Vagina (tissue), 2 donors: ENCODE results near the gene GABBR2. TPM values are rescaled to one million over a fixed set of nuclear protein-coding genes. Genes with fewer than 3 reads are reported as not detected.

Source experiments
- DNase-seq, 2 donors: peaks; one replicate each; pipeline ENCODE4 v3.0.0-alpha.2; 2017; ENCODE audit errors: extremely low spot score in 2 of 2
- H3K27ac ChIP-seq: fragments of 200-600 bp; sonication (generic); one replicate; pipeline ENCODE4 v1.5.1; 2019
- H3K27me3 ChIP-seq: fragments of 200-600 bp; sonication (generic); one replicate; pipeline ENCODE4 v1.5.1; 2019
- H3K36me3 ChIP-seq, 2 donors: fragments of 200-600 bp; sonication (generic); one replicate each; pipeline ENCODE4 v1.5.1; 2017 to 2019
- H3K4me1 ChIP-seq: fragments of 200-600 bp; sonication (generic); one replicate; pipeline ENCODE4 v1.5.1; 2019
- H3K4me3 ChIP-seq, 2 donors: fragments of 200-600 bp; sonication (generic); 1 replicate in 1 of 2; 2 replicates in 1 of 2; pipeline ENCODE4 v1.5.1; 2016 to 2019
- H3K9me3 ChIP-seq: fragments of 200-600 bp; sonication (generic); one replicate; pipeline ENCODE4 v1.5.1; 2019
- CTCF ChIP-seq, 3 experiments: fragments of 450-650 bp in 2 of 3; fragments of 200-600 bp in 1 of 3; sonication (generic) in 1 of 3; IDR thresholded peaks; one replicate each; pipeline ENCODE4 v1.5.1; 2017 to 2019; ENCODE audit warnings: antibody characterized with exemption in 3 of 3, mild to moderate bottlenecking in 2 of 3, moderate library complexity in 2 of 3
- POLR2A ChIP-seq, 2 donors: fragments of 450-650 bp; IDR thresholded peaks; one replicate each; pipeline ENCODE4 v1.6.1; 2017; ENCODE audit warnings: antibody characterized with exemption in 2 of 2, mild to moderate bottlenecking in 2 of 2, moderate library complexity in 2 of 2
- POLR2AphosphoS5 ChIP-seq, 2 donors: sonication (generic); formaldehyde crosslinking; IDR thresholded peaks; one replicate each; pipeline ENCODE4 v1.9.0; 2017; ENCODE audit warnings: antibody characterized with exemption in 2 of 2, mild to moderate bottlenecking in 2 of 2, low read depth in 1 of 2; ENCODE audit not compliant: insufficient read depth in 1 of 2
- intact Hi-C: fragments of 100-400 bp; cut with DNase I; formaldehyde crosslinking; loops from one replicate; pipeline ENCODE4 v1.15.1; 2023
- total RNA-seq: library from RNA; depleted of rRNA; stranded (reverse); fragments of >200 nt; gene quantifications from one replicate; pipeline ENCODE4 v1.2.3, GENCODE V29; 2016

The GABBR2 gene
- total RNA-seq, 1 donor from 2014 or later: not detected

GRCh38 chr9:98370976-98371315 lies 337.8 kb downstream of the GABBR2 start:
- intact Hi-C loops: no loop called here

GRCh38 chr9:98370300-98370975 lies 338.3 kb downstream of the GABBR2 start:
- Histone ChIP-seq H3K27ac (no peak overlapping the region), H3K27me3 (no peaks in the 10 kb centered on the region), H3K4me3 (no peak overlapping the region), H3K4me1 (no peaks in the 10 kb centered on the region), H3K9me3 (no peaks in the 10 kb centered on the region), H3K36me3 (no peaks in the 10 kb centered on the region)
- no peak for TF ChIP-seq CTCF (IDR thresholded peaks at IDR 0.05)
- TF ChIP-seq POLR2AphosphoS5 (IDR thresholded peaks at IDR 0.05; ENCODE audit: insufficient read depth in 1 of 2, low read depth in 1 of 2): no peak
- no peak for TF ChIP-seq POLR2A (IDR thresholded peaks at IDR 0.05)
- intact Hi-C loops: no loop called here
- DNase-seq: peak in 1 of 2 donors; percentile 49

More at GRCh38 chr9:98370976-98371315, 337.8 kb downstream of the GABBR2 start:
- TF ChIP-seq POLR2A (IDR thresholded peaks at IDR 0.05) (no peak), CTCF (IDR thresholded peaks at IDR 0.05) (no peak), POLR2AphosphoS5 (IDR thresholded peaks at IDR 0.05; ENCODE audit: insufficient read depth in 1 of 2, low read depth in 1 of 2) (no peak)
- H3K36me3 ChIP-seq: no peaks in the 10 kb centered on the region
- peak in 1 of 2 donors; percentile 52 for DNase-seq
- no peak overlapping the region for H3K27ac ChIP-seq
- H3K9me3 ChIP-seq: no peaks in the 10 kb centered on the region
- no peaks in the 10 kb centered on the region for H3K4me1 ChIP-seq
- no peaks in the 10 kb centered on the region for H3K27me3 ChIP-seq
- no peak overlapping the region for H3K4me3 ChIP-seq

- H3K4me3 ChIP-seq: no peak overlapping the region
- H3K4me1 ChIP-seq: no peaks in the 10 kb centered on the region
- H3K9me3 ChIP-seq: no peaks in the 10 kb centered on the region
- H3K27ac ChIP-seq: no peak overlapping the region
- H3K36me3 ChIP-seq: no peaks in the 10 kb centered on the region
- intact Hi-C loops: no loop called here
- TF ChIP-seq POLR2A (IDR thresholded peaks at IDR 0.05) (no peak), CTCF (IDR thresholded peaks at IDR 0.05) (no peak), POLR2AphosphoS5 (IDR thresholded peaks at IDR 0.05; ENCODE audit: insufficient read depth in 1 of 2, low read depth in 1 of 2) (no peak)
- H3K27me3 ChIP-seq: no peaks in the 10 kb centered on the region
- peak in 1 of 2 donors; percentile 62 for DNase-seq
Measured at GRCh38 chr9:98369896-98370295, 338.8 kb downstream of the GABBR2 start.

GRCh38 chr9:98369471-98369870 lies 339.3 kb downstream of the GABBR2 start:
- Histone ChIP-seq H3K4me1 (no peaks in the 10 kb centered on the region), H3K4me3 (no peak overlapping the region), H3K27me3 (no peaks in the 10 kb centered on the region), H3K36me3 (no peaks in the 10 kb centered on the region), H3K9me3 (no peaks in the 10 kb centered on the region), H3K27ac (no peak overlapping the region)
- DNase-seq: no peak
- no peak for TF ChIP-seq CTCF (IDR thresholded peaks at IDR 0.05)
- no peak for TF ChIP-seq POLR2A (IDR thresholded peaks at IDR 0.05)
- no peak for TF ChIP-seq POLR2AphosphoS5 (IDR thresholded peaks at IDR 0.05; ENCODE audit: insufficient read depth in 1 of 2, low read depth in 1 of 2)
- intact Hi-C loops: no loop called here

GRCh38 chr9:98369066-98369425 lies 339.7 kb downstream of the GABBR2 start:
- Histone ChIP-seq H3K4me3 (no peak overlapping the region), H3K36me3 (no peaks in the 10 kb centered on the region), H3K4me1 (no peaks in the 10 kb centered on the region), H3K27me3 (no peaks in the 10 kb centered on the region), H3K27ac (no peak overlapping the region), H3K9me3 (no peaks in the 10 kb centered on the region)
- peak in 1 of 2 donors; percentile 72 for DNase-seq
- intact Hi-C loops: no loop called here
- TF ChIP-seq POLR2AphosphoS5 (IDR thresholded peaks at IDR 0.05; ENCODE audit: insufficient read depth in 1 of 2, low read depth in 1 of 2): no peak
- no peak for TF ChIP-seq CTCF (IDR thresholded peaks at IDR 0.05)
- TF ChIP-seq POLR2A (IDR thresholded peaks at IDR 0.05): no peak
